PC-3 (cell line): Measurements from ENCODE around the gene NBPF26. TPM values are rescaled to one million over a fixed set of nuclear protein-coding genes. Genes with fewer than 3 reads are reported as not detected.
"Not testable (repeated sequence)": the region's sequence is repeated elsewhere in the genome, so short reads cannot be mapped to it uniquely, and the experiment has no call there.

Experiments used
- ATAC-seq: fragments of 200-7000 bp; cut with Tn5 transposase; 2 replicates; pipeline ENCODE4 v1.9.1; 2020; ENCODE audit warnings: mild to moderate bottlenecking, moderate library complexity
- BruUV-seq: library from RNA; stranded (reverse); fragments of 400-500 nt; replicated peaks from 2 replicates; lab custom pipeline; 2021; lab: Mats Ljungman, UMichigan
- CTCF ChIA-PET: fragments of 300-600 bp; sonication (Branson Sonifier 250); formaldehyde crosslinking; loops from one replicate; lab custom pipeline; 2022; ENCODE audit warnings: antibody characterized with exemption; lab: Charles Lee
- POLR2A ChIA-PET: fragments of 300-600 bp; sonication (Branson Sonifier 250); formaldehyde crosslinking; loops from one replicate; lab custom pipeline; 2022; ENCODE audit warnings: antibody characterized with exemption; ENCODE audit not compliant: unreplicated experiment; lab: Charles Lee
- DNase-seq: peaks from one replicate; pipeline ENCODE4 v3.0.0-alpha.2; 2015
- H2AFZ ChIP-seq: fragments of 300-600 bp; sonication (generic); 2 replicates; pipeline ENCODE4 v1.6.0; 2016; ENCODE audit warnings: antibody characterized with exemption, low read length
- H3F3A ChIP-seq: fragments of 300-600 bp; sonication (generic); one replicate; pipeline ENCODE4 v1.6.0; 2017; ENCODE audit warnings: antibody characterized with exemption, low read length, control low read depth, mild to moderate bottlenecking; ENCODE audit not compliant: unreplicated experiment
- H3K27ac ChIP-seq: fragments of 300-600 bp; sonication (generic); 2 replicates; pipeline ENCODE4 v1.5.1; 2016; ENCODE audit warnings: mild to moderate bottlenecking, low read length
- H3K27me3 ChIP-seq: fragments of 300-600 bp; sonication (generic); 2 replicates; pipeline ENCODE4 v1.6.1; 2016; ENCODE audit warnings: low read length, mixed read lengths
- H3K36me3 ChIP-seq: fragments of 300-600 bp; sonication (generic); 2 replicates; pipeline ENCODE4 v1.6.1; 2016; ENCODE audit warnings: low read depth, mixed run types, low read length, mixed read lengths
- H3K4me1 ChIP-seq: fragments of 300-600 bp; sonication (generic); 2 replicates; pipeline ENCODE4 v1.5.1; 2016; ENCODE audit warnings: low read length; ENCODE audit not compliant: insufficient read depth
- H3K4me2 ChIP-seq: fragments of 300-600 bp; sonication (generic); 2 replicates; pipeline ENCODE4 v1.6.0; 2016; ENCODE audit warnings: low read length
- H3K4me3 ChIP-seq: fragments of 300-600 bp; sonication (generic); 2 replicates; pipeline ENCODE4 v1.5.1; 2016; ENCODE audit warnings: mild to moderate bottlenecking, low read length, mixed read lengths
- H3K79me2 ChIP-seq: fragments of 300-600 bp; sonication (generic); 2 replicates; pipeline ENCODE4 v1.6.1; 2017; ENCODE audit warnings: low read length, mixed read lengths
- H3K9ac ChIP-seq: fragments of 300-600 bp; sonication (generic); 2 replicates; pipeline ENCODE4 v1.6.0; 2016; ENCODE audit warnings: mild to moderate bottlenecking, low read length
- H3K9me2 ChIP-seq: fragments of 300-600 bp; sonication (generic); replicated peaks from 2 replicates; pipeline ENCODE4 v1.6.1; 2016; ENCODE audit warnings: mixed run types, low read length, mixed read lengths
- H3K9me3 ChIP-seq: fragments of 300-600 bp; sonication (generic); 2 replicates; pipeline ENCODE4 v1.6.1; 2016; ENCODE audit warnings: low read length, mixed read lengths
- H4K20me1 ChIP-seq: fragments of 300-600 bp; sonication (generic); 2 replicates; pipeline ENCODE4 v1.6.1; 2016; ENCODE audit warnings: low read length, mixed read lengths
- CTCF ChIP-seq: fragments of 300-600 bp; sonication (generic); conservative IDR thresholded peaks from 2 replicates; pipeline ENCODE4 v1.5.1; 2017; ENCODE audit warnings: antibody characterized with exemption, low read depth, mild to moderate bottlenecking, low read length
- intact Hi-C: fragments of 100-400 bp; cut with micrococcal nuclease; formaldehyde crosslinking; loops from 2 replicates; pipeline ENCODE4 v1.9.0; 2023
- total RNA-seq: library from RNA; depleted of rRNA; stranded (reverse); fragments of >200 nt; gene quantifications from 2 replicates; pipeline ENCODE4 v1.2.3, GENCODE V29; 2014

NBPF26 gene
- total RNA-seq, 1 experiment from 2014 or later, result 25.1 TPM

- H3K9me2 ChIP-seq, BruUV-seq: not testable (repeated sequence)
- peak; percentile 12 for DNase-seq
These were observed 88.1 kb downstream of the NBPF26 start for GRCh38 chr1:120811822-120812221.

GRCh38 chr1:120825051-120825450, 101.3 kb downstream of the NBPF26 start:
- H3K27ac ChIP-seq, H4K20me1 ChIP-seq, H3K9me2 ChIP-seq, POLR2A ChIA-PET, H3K27me3 ChIP-seq, H3F3A ChIP-seq, H3K36me3 ChIP-seq, ATAC-seq, DNase-seq, H3K4me2 ChIP-seq, H3K4me3 ChIP-seq, H3K9me3 ChIP-seq, H3K79me2 ChIP-seq, CTCF ChIA-PET, H3K4me1 ChIP-seq, BruUV-seq, H3K9ac ChIP-seq, intact Hi-C loops, H2AFZ ChIP-seq: not testable (repeated sequence)

More at GRCh38 chr1:120811822-120812221, 88.1 kb downstream of the NBPF26 start:
- H3K9ac ChIP-seq, H3K36me3 ChIP-seq, H2AFZ ChIP-seq, H3K79me2 ChIP-seq, H3K27ac ChIP-seq, CTCF ChIA-PET, H3K4me3 ChIP-seq, ATAC-seq, H3K9me3 ChIP-seq, H3K27me3 ChIP-seq, POLR2A ChIA-PET, H3K4me1 ChIP-seq, H4K20me1 ChIP-seq, intact Hi-C loops, H3F3A ChIP-seq, H3K4me2 ChIP-seq: not testable (repeated sequence)
- TF ChIP-seq CTCF, result peak; percentile 40

- H3K79me2 ChIP-seq, H4K20me1 ChIP-seq, H3K36me3 ChIP-seq, POLR2A ChIA-PET, H3K27ac ChIP-seq, CTCF ChIA-PET, H3K4me2 ChIP-seq, intact Hi-C loops, H3K9me2 ChIP-seq, H3F3A ChIP-seq, H2AFZ ChIP-seq, H3K9ac ChIP-seq, BruUV-seq, H3K4me3 ChIP-seq, H3K27me3 ChIP-seq, H3K9me3 ChIP-seq, ATAC-seq, DNase-seq, H3K4me1 ChIP-seq: not testable (repeated sequence)
These were observed 102.9 kb downstream of the NBPF26 start for GRCh38 chr1:120826623-120827022.

- peak overlapping the region; percentile 73; the same call in 1 of the 2 replicates for H2AFZ ChIP-seq
- H3K9me3 ChIP-seq, H3K79me2 ChIP-seq, CTCF ChIA-PET, H3K27ac ChIP-seq, H4K20me1 ChIP-seq, POLR2A ChIA-PET, H3K27me3 ChIP-seq, H3K36me3 ChIP-seq, H3K4me1 ChIP-seq, H3F3A ChIP-seq, intact Hi-C loops, BruUV-seq, H3K9me2 ChIP-seq, ATAC-seq: not testable (repeated sequence)
- DNase-seq, result peak; percentile 71
- H3K4me2 ChIP-seq, result peak overlapping the region; percentile 70; the same call in 1 of the 2 replicates
- H3K4me3 ChIP-seq, result peak overlapping the region; percentile 66
- TF ChIP-seq CTCF, result peak; percentile 38; the same call in 1 of the 2 replicates
- H3K9ac ChIP-seq, result peak overlapping the region; percentile 37; the same call in 1 of the 2 replicates
These were observed 120.6 kb downstream of the NBPF26 start for GRCh38 chr1:120844186-120844944.

GRCh38 chr1:120844945-120845330, 121.2 kb downstream of the NBPF26 start:
- H3K27me3 ChIP-seq, H3K4me1 ChIP-seq, H3K36me3 ChIP-seq, CTCF ChIA-PET, H3K27ac ChIP-seq, POLR2A ChIA-PET, ATAC-seq, DNase-seq, H3K79me2 ChIP-seq, intact Hi-C loops, H3K9me2 ChIP-seq, H3F3A ChIP-seq, H3K9ac ChIP-seq, H2AFZ ChIP-seq, H3K9me3 ChIP-seq, H4K20me1 ChIP-seq: not testable (repeated sequence)
- TSS peak; percentile 29 for BruUV-seq
- H3K4me2 ChIP-seq, result peak overlapping the region; percentile 53; the same call in 1 of the 2 replicates
- H3K4me3 ChIP-seq, result peak overlapping the region; percentile 66
